Ovary (tissue), 3 donors: ENCODE measurements around the gene ARHGEF17.

ENCODE experiments used
- EP300 ChIP-seq: sonication (generic); formaldehyde crosslinking; IDR thresholded peaks from one replicate; pipeline ENCODE4 v1.6.1; 2017; ENCODE audit warnings: antibody characterized with exemption
- POLR2A ChIP-seq: fragments of 450-650 bp; IDR thresholded peaks from one replicate; pipeline ENCODE4 v1.6.1; 2017; ENCODE audit warnings: antibody characterized with exemption, mild to moderate bottlenecking, moderate library complexity
- TF ChIP-seq, protein P1 (sequence below), 3 donors: fragments of 450-650 bp in 2 of 3; fragments of 200-600 bp in 1 of 3; IDR thresholded peaks; one replicate each; pipeline versions ENCODE4 v1.5.1 to v1.8.0; 2016 to 2022; ENCODE audit warnings: antibody characterized with exemption in 3 of 3, mild to moderate bottlenecking in 1 of 3
- donor health status: DM: no; HTN: no; CAD: no.

DNA sequence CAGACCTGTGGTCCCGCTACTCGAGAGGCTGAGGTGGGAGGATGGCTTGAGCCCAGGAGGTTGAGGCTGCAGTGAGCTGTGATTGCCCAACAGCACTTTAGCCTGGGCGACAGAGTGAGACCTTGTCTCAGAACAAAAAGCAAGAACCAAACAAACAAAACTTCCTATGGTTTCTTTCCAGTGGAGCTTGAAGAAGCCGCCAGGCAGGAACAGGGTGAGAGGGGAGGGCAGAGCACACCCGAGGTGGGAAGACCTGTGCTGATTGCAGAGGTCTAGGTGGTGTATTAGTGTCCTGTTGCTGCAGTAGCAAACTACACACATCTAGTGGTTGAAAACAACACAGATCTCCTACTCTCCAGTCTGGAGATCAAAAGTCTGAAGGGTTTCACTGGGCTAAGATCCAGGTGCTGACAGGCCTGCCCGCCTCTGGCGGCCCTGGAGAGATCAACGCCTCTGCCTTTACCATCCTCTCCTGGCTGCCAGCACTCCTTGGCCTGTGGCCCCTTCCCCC is 10.5 kb downstream of the ARHGEF17 start:
- TF ChIP-seq, protein P1, sequence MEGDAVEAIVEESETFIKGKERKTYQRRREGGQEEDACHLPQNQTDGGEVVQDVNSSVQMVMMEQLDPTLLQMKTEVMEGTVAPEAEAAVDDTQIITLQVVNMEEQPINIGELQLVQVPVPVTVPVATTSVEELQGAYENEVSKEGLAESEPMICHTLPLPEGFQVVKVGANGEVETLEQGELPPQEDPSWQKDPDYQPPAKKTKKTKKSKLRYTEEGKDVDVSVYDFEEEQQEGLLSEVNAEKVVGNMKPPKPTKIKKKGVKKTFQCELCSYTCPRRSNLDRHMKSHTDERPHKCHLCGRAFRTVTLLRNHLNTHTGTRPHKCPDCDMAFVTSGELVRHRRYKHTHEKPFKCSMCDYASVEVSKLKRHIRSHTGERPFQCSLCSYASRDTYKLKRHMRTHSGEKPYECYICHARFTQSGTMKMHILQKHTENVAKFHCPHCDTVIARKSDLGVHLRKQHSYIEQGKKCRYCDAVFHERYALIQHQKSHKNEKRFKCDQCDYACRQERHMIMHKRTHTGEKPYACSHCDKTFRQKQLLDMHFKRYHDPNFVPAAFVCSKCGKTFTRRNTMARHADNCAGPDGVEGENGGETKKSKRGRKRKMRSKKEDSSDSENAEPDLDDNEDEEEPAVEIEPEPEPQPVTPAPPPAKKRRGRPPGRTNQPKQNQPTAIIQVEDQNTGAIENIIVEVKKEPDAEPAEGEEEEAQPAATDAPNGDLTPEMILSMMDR (IDR thresholded peaks at IDR 0.05), result no peak
- TF ChIP-seq POLR2A, result no peak
- TF ChIP-seq EP300, result no peak
